ENCODE measurements around the gene RASGRP4.

- TF ChIP-seq, protein P1, sequence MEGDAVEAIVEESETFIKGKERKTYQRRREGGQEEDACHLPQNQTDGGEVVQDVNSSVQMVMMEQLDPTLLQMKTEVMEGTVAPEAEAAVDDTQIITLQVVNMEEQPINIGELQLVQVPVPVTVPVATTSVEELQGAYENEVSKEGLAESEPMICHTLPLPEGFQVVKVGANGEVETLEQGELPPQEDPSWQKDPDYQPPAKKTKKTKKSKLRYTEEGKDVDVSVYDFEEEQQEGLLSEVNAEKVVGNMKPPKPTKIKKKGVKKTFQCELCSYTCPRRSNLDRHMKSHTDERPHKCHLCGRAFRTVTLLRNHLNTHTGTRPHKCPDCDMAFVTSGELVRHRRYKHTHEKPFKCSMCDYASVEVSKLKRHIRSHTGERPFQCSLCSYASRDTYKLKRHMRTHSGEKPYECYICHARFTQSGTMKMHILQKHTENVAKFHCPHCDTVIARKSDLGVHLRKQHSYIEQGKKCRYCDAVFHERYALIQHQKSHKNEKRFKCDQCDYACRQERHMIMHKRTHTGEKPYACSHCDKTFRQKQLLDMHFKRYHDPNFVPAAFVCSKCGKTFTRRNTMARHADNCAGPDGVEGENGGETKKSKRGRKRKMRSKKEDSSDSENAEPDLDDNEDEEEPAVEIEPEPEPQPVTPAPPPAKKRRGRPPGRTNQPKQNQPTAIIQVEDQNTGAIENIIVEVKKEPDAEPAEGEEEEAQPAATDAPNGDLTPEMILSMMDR (IDR thresholded peaks at IDR 0.05), result no peak
- no peak for TF ChIP-seq POLR2A (IDR thresholded peaks at IDR 0.05)
Observed at GRCh38 chr19:38370299-38370698, 55.7 kb downstream of the RASGRP4 start.
